ENCODE results near the gene WDR53.
"Not testable (repeated sequence)": the region's sequence is repeated elsewhere in the genome, so short reads cannot be mapped to it uniquely, and the experiment has no call there.

WDR53 gene

GRCh38 chr3:196514913-196515621 lies 53.3 kb downstream of the WDR53 start, which contains the start of gene SMCO1:
Gene SMCO1, minus strand, starts transcription at chr3:196515346. Its CDS starts 137 bp downstream, at chr3:196515209.
- no peak for DNase-seq

- DNase-seq: no peak
These were observed 54.0 kb downstream of the WDR53 start for GRCh38 chr3:196514350-196514716.

- no peak for DNase-seq
These were observed 54.5 kb downstream of the WDR53 start for GRCh38 chr3:196513697-196514349.

GRCh38 chr3:196511646-196512425 lies 56.5 kb downstream of the WDR53 start:
- not testable (repeated sequence) for DNase-seq

GRCh38 chr3:196511108-196511507 lies 57.2 kb downstream of the WDR53 start:
- DNase-seq: not testable (repeated sequence)

- no peak for DNase-seq
These were observed 61.7 kb downstream of the WDR53 start for GRCh38 chr3:196506687-196507086.

- DNase-seq: no peak
These were observed 63.8 kb downstream of the WDR53 start for GRCh38 chr3:196504556-196504955.

All from NCI-H2029 (cell line).